Activated naive CD4-positive, alpha-beta T cell treated with anti-CD3 and anti-CD28 coated beads, Interleukin-2, amount 50 U/mL, for 72 hours (primary cell): ENCODE results near the gene TMPRSS13. TPM values are rescaled to one million over a fixed set of nuclear protein-coding genes. Genes with fewer than 3 reads are reported as not detected.
A peak's percentile ranks its signal among the peaks of the same experiment; 100 is the strongest.
"Not testable (repeated sequence)": the region's sequence is repeated elsewhere in the genome, so short reads cannot be mapped to it uniquely, and the experiment has no call there.

ENCODE experiments used
- ATAC-seq, 2 donors: fragments of 150-1000 bp; cut with Tn5 transposase; 2 replicates each; pipeline ENCODE4 v1.10.0; 2021; ENCODE audit warnings: mild to moderate bottlenecking in 2 of 2, moderate library complexity in 2 of 2
- DNase-seq, 2 donors: peaks; one replicate each; pipeline ENCODE4 v3.0.0; 2021 to 2022; ENCODE audit warnings: low spot score in 2 of 2
- H3K27ac Mint-ChIP-seq, 2 donors: one replicate each; pipeline ENCODE4 v1.8.0; 2022; ENCODE audit warnings: mild to moderate bottlenecking in 2 of 2, mixed read lengths in 2 of 2
- H3K36me3 Mint-ChIP-seq, 2 donors: one replicate each; pipeline ENCODE4 v1.8.0; 2022; ENCODE audit warnings: mixed read lengths in 2 of 2
- H3K9me3 Mint-ChIP-seq, 2 donors: one replicate each; pipeline ENCODE4 v1.8.0; 2022; ENCODE audit warnings: mixed read lengths in 2 of 2
- total RNA-seq, 2 donors: library from RNA; stranded (reverse); gene quantifications; one replicate each; pipeline ENCODE4 v1.2.3, GENCODE V29; 2022

The TMPRSS13 gene
- total RNA-seq, 2 donors from 2014 or later, result 0.39 to 1.8 TPM

DNA sequence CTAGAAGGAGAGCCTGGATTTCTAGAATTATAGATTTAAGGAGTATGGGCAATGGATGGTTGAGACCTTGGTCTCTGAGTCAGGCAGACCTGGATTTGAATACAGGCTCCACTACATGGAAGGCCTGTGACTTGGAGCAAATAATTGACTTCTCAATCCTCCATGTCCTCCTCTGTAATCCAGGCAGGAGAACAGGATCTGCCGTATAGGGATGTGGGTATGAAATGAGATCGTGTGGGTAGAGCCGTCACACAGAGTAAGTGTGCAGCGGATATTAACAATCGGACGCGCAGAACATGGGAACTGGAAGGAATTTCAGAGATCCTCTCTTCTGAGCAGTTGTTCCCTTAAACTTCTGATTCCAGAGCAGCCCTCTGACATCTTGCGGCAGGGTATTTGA, 11.5 kb upstream of the TMPRSS13 start:
- no peak for DNase-seq
- no peak for ATAC-seq
- Mint-ChIP-seq H3K27ac (no peak overlapping the region), H3K36me3 (peaks cover 0 to 4% of the 10 kb centered on the region in 2 donors), H3K9me3 (no peaks in the 10 kb centered on the region)

DNA sequence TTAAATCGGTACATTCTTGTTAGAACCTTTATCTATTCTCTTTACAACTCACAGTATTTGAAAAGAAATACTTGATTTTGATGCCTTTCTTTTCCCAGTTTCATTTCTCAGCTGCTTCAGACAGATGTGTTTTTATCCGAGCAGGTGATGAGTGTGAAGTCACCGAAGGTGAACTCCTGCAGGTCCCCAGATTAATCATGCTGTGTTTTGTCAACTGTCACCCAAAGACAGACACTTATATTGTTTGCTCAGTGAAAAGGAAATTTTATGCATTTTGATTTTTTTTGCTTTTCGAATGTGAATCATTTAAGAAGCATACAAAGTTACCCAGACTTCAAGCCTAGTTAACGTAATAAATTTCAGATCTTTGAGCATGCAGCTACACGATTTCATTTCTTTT, 7.8 kb upstream of the TMPRSS13 start:
- Mint-ChIP-seq H3K27ac (no peak overlapping the region), H3K9me3 (no peaks in the 10 kb centered on the region), H3K36me3 (no peaks in the 10 kb centered on the region)
- DNase-seq (no peak), ATAC-seq (peak in 1 of 2 donors; percentile 69)

DNA sequence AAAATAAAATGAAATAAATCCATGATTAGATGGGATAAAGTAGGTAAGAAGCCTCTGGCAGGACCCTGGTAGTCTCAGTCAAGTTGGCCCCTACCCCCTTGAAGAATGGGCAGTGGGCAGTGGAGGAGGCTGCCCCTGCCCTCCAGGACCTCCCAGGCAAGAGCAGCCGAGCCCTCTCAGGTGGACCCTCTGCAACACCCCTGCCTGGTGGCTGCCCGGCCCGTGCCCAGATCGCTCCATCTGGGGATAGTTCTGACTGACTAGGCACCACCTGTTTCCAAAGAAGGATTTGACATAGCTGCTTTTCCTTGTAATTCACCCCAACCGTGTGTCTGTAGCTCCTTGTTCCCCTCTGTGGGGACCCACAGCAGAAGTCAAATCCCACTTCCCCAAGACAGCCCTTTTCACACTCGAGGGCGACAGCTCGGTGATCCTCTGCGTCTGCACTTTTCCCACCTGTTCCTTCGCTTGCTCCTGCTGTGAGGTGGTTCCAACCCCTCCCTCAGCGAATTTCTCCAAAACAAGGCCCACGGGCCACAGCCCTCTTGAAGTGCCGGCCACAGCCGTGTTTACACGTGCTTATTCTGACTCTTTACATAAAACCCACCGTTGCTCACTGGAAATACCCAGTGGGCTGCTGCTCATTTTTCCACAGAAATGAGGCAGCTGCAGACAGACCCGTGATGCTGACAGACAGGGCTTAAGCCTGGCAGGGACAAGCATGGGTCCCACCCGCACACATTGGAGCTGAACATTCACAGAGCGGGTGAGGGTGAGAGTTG, 5.5 kb upstream of the TMPRSS13 start:
- Mint-ChIP-seq H3K36me3 (no peaks in the 10 kb centered on the region), H3K9me3 (no peaks in the 10 kb centered on the region), H3K27ac (no peak overlapping the region)
- DNase-seq (peak in 1 of 2 donors; percentile 48), ATAC-seq (no peak)

DNA sequence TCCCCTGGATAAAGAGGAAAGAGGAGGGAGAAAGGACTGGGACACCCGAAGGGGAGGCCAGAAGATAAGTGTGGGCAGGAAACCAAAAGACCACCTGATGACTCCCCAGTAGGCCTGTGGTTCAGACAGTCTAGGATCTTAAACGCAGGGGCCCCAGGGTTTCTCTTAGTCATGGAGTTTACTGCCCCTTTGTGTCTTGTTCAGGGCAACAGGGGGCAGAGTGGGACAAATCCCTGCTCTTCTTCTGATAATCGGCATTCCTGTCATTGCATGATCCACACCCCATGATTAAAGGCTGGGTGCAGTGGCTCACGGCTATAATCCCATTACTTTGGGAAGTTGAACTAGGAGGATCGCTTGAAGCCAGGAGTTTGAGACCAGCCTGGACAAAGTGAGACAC, 4.7 kb upstream of the TMPRSS13 start:
- DNase-seq, result no peak
- Mint-ChIP-seq H3K27ac (peak overlapping the region in 1 of 2 donors; percentile 87), H3K36me3 (no peaks in the 10 kb centered on the region), H3K9me3 (no peaks in the 10 kb centered on the region)
- no peak for ATAC-seq

DNA sequence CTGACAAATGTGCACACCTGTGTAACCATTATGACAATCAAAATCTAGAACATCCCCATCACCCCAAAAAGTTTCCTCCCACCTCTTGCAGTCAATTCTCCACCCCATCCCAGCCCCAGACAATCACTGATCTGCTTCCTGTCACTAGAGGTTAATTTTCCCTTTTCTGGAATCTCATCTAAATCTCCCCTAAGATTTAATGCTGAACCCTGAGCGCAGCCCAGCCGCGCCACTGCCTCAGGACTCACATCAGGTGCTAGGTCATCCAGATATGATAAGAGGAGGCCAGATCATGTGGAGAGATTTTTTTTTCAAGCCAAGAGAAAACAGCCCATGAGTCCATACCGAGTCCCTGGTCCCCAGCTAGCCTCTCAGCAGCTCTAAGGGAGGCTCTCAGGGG, 4.3 kb upstream of the TMPRSS13 start:
- ATAC-seq, result no peak
- Mint-ChIP-seq H3K9me3 (no peaks in the 10 kb centered on the region), H3K36me3 (no peaks in the 10 kb centered on the region), H3K27ac (peak overlapping the region in 1 of 2 donors; percentile 87)
- peak in 1 of 2 donors; percentile 9 for DNase-seq

DNA sequence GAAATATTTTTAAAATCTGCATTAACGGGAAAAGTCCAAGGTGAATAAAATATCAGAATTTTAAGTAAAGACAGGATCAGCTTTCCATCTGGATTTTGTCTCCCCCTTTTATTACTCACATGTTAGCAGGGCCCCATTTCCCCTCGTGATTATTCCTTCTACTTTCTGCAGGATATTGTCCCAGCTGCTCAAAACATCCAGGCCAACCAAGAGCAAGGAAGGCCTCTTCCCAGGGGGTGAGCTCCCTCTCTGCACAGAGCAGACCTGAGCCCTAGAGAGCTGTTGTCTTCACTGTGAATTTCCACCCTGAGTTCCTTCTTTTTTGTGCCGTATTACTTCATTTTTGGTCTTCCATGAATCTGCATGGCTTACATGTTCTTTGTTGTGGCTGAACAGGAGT, 3.7 kb upstream of the TMPRSS13 start:
- Mint-ChIP-seq H3K36me3 (no peaks in the 10 kb centered on the region), H3K9me3 (no peaks in the 10 kb centered on the region), H3K27ac (peak overlapping the region in 1 of 2 donors; percentile 87)
- DNase-seq (peak in 1 of 2 donors; percentile 18), ATAC-seq (no peak)

DNA sequence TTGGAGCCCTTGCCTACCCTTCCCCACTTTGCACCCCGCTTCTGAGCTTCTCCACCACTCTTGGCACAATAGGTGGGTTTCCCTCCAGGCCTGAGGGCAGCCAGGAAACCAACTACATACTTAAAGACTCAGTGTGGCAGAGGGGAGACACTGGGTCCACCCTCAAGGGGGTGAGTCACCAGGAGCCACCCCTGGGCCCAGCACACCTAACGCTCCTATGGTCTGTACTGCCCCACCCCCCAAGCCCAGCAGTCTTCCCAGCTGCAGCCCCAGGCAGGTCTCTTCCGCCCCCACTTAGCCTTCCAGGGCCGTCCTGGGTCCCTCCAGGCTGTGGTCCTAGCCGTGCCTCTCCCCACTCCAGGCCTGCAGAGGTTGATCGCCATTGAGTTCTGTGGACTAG, 3.2 kb upstream of the TMPRSS13 start:
- H3K27ac Mint-ChIP-seq, result peak overlapping the region; percentile 87 to 89
- peak; percentile 31 to 34 for ATAC-seq
- H3K36me3 Mint-ChIP-seq, result no peaks in the 10 kb centered on the region
- peak in 1 of 2 donors; percentile 51 for DNase-seq
- H3K9me3 Mint-ChIP-seq, result no peaks in the 10 kb centered on the region

DNA sequence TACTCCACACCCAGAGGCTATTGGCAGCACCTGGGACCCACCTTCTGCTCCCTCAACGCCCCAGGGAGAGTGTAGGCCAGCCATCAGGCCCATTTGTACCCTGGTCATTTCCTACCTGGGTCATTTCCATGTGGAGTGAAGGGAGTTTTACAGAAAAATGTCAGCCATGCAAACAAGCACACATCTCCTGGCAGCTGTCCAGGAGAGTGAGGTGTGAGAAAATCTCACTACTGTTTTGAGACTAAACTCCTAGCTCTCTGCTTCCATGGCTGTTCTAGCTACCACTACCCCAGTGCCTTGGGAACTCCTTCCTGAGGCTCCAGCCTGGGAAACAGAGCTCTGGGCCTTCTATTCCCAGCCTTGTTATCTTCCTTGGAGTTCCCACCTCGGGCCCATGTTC, 2.8 kb upstream of the TMPRSS13 start:
- ATAC-seq, result peak; percentile 70 to 77
- Mint-ChIP-seq H3K27ac (peak overlapping the region; percentile 87 to 89), H3K9me3 (no peaks in the 10 kb centered on the region), H3K36me3 (no peaks in the 10 kb centered on the region)
- peak; percentile 64 to 74 for DNase-seq

DNA sequence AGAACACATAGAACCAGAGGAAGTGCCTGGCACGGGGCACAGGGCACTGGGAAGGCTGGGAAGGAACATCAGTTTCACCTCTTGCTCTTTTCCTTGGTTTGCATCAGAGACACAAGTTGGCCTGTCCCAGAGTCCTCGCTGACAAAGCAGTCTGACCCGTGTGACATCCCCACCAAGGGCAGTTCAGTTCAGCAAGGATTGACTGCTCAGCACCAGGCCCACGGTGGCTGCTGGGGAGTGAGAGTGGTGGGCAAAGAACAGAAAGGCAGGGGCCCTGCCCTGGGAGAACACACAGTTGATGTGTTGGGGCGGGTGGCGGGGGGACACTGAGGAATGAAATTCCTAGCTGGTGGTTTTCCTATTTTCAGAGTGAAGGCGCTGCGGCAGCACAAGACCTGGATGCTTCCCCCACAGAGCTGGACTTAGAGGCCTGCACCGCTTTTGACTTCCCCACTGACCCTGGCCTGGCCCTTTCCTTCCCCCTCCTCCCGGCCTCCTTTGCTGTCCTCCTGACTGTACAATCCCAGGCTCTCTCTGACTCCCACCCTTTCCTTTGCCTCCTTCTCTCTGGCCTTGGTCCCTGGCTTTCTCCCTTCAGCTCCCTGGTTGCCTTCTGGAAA, 2.2 kb upstream of the TMPRSS13 start:
- Mint-ChIP-seq H3K9me3 (no peaks in the 10 kb centered on the region), H3K27ac (peak overlapping the region; percentile 87 to 89), H3K36me3 (no peaks in the 10 kb centered on the region)
- DNase-seq, result peak in 1 of 2 donors; percentile 39
- no peak for ATAC-seq

DNA sequence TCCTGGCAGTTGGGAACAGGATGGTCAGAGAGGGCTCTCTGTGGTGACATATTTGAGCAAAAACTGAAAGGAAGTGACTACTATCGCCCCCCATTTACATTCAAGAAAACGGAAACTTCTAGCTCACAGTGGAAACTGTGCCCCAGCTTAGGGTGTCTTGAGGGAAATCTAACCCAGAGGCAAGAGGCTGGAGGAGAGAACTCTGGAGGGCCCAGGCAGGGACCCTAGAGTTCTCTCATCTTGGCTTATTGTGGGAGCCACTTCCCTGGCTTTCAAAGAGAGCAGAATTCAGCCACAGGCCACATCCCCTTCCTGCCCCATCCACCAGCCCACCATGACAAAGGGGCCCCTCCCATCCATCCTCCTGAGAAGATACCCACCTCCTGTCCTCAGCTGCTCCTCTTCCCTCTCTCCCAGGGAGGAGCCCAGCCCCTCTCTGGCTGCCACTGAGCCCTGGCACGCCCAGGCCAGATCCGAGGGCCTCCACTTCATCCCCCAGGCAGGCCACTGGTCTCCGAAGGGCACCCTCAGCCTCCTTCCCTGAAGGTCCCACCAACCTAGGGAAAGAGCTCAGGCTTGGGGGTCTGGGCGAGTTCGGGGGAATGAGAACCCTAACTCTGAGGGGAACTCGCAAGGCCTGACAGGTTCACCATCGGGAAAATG, 1.6 kb upstream of the TMPRSS13 start:
- peak overlapping the region; percentile 75 to 87 for H3K27ac Mint-ChIP-seq
- DNase-seq (peak in 1 of 2 donors; percentile 55), ATAC-seq (peak; percentile 64 to 69)
- no peaks in the 10 kb centered on the region for H3K9me3 Mint-ChIP-seq
- no peaks in the 10 kb centered on the region for H3K36me3 Mint-ChIP-seq

DNA sequence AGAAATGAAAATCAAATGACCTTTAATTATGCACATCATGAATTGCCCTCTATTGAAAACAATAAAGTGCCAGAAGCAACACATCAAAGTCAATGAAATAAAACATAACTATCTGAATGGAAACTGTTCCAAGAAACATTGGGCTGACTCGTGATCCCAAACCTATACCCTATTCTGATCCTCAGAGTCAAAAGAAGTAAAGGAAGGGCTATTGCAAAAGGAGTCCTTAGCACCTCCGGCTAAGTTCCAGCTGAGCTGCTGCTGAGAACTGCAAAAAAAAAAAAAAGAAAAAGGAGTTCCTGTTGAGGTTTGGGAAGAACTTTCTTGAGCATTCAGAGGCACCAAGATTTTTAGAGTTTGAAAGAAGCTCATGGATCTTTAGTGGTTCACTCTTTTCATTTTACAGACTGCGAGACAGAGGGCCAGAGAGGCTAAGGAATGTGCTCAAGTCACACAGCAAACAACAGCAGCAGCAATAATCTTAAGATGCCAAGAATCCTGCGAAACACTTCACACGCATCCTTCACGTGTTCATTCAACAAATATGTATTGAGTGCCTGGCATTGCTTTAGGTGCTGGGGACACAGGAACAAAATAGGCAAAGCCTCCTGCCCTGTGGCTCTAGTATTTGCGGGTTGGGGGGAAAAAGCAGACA, 841 bp upstream of the TMPRSS13 start:
- no peak for ATAC-seq
- no peak for DNase-seq
- Mint-ChIP-seq H3K9me3 (no peaks in the 10 kb centered on the region), H3K36me3 (no peaks in the 10 kb centered on the region), H3K27ac (peak overlapping the region; percentile 75 to 87)

DNA sequence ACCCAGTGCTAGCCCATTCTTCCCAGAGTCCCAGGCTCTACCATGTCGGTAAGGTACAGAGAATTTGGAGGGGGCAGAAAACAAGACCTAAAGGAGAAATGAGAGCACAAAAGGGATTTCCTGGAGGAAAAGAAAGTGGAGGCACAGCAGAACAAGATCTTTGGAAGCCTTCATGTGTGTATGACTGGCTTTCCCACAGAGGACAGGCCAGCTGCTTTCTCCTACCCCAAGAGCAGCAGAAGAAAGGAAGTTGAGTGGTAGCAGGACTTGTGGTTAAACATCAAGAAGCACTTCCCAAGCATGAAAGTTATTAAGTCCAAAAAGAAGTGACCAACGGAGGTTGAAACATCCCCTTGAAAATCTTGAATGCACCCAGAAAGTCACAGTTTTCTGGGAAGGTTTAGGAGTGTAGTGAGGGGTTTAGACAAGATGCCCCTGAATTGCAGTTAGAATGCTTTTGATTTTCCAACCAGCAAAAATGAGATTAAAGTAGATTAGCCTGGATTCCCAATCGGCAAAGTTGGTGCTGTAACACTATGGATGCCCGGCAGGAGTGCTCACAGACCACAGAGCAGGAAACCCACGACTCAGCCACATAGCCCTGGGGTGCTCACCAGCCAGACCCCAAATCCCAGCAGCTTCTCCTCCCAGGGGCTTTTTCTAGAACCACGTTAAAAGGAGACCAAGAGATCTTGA, 608 bp downstream of the TMPRSS13 start:
- no peak for ATAC-seq
- Mint-ChIP-seq H3K36me3 (no peaks in the 10 kb centered on the region), H3K27ac (peak overlapping the region in 1 of 2 donors; percentile 14), H3K9me3 (no peaks in the 10 kb centered on the region)
- no peak for DNase-seq

DNA sequence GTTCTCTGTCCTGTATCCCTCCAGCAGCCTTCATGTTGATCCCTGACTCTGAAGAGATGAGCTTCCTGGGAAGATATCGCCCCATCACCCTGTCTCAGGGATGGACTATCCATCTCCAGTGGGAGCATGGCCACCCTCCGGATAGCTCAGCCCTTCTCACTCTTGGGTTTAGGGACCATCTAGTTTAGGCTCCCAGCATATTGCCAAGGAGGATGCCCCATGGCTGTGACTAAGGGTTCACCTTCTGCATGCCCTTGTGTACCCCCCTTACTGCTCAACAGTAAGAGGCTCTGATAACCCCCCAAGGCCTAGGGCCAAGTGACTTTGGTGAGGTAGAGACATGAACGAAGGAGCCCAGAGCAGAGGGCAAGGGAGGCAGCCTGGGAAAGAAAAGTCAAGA, 1.3 kb downstream of the TMPRSS13 start:
- peak overlapping the region in 1 of 2 donors; percentile 14 for H3K27ac Mint-ChIP-seq
- ATAC-seq, result no peak

DNA sequence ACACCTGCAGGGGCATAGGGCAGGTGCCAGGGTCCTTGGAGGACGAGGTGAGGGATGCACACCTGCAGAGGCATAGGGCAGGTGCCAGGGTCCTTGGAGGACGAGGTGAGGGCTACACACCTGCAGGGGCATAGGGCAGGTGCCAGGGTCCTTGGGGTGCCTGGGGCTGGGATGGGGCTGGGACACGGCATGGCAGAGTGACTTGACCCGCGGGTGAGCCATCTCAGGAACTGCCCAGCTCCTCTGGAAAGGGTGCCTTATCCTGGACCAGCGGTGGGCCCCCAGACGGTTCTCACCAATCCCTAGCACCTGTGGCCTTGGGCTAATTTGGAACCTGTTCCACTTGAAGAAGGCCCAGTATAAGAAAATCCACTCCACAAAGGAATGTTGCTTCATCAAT, 3.0 kb downstream of the TMPRSS13 start:
- not testable (repeated sequence) for DNase-seq, H3K27ac Mint-ChIP-seq, H3K36me3 Mint-ChIP-seq, H3K9me3 Mint-ChIP-seq, ATAC-seq

More for the DNA sequence above, 1.3 kb downstream of the TMPRSS13 start:
- H3K36me3 Mint-ChIP-seq, result no peaks in the 10 kb centered on the region
- no peaks in the 10 kb centered on the region for H3K9me3 Mint-ChIP-seq
- DNase-seq, result no peak

DNA sequence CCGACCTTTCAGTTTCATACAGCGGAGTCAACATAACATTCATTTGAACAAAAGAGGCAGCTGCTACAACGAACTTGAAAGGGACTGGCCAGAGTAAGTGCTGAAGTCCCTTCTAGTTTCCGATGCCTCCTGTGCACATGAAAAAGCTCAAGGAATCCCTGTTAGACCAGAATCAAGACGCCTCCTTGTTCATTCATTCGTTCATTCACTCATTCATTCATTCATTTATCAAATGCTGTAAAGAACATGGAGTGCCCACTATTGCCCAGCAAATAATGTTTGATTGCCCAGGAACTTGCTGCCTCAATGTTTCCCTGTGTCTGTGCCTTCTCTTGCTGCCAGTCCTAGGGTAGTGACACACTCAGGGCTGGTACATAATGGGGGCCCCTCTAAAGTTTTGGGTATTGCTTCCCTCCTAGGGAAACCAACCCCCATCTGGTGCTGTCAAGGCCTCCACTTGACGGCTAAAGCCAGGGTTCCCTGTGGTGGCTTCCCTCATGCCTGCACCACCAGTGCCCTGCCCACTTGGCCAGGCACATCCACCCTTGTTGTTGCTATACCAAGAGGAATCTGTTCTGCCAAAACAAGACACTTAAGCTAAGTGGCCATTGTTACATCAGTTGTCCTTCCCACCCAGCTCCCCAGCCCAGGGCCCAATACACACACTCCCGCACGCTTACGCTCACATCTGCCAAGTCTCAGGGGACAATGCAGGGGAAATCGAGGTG, 3.8 kb downstream of the TMPRSS13 start:
- DNase-seq (no peak), ATAC-seq (no peak)
- H3K27ac Mint-ChIP-seq, result no peak overlapping the region
- no peaks in the 10 kb centered on the region for H3K9me3 Mint-ChIP-seq
- H3K36me3 Mint-ChIP-seq, result no peaks in the 10 kb centered on the region

DNA sequence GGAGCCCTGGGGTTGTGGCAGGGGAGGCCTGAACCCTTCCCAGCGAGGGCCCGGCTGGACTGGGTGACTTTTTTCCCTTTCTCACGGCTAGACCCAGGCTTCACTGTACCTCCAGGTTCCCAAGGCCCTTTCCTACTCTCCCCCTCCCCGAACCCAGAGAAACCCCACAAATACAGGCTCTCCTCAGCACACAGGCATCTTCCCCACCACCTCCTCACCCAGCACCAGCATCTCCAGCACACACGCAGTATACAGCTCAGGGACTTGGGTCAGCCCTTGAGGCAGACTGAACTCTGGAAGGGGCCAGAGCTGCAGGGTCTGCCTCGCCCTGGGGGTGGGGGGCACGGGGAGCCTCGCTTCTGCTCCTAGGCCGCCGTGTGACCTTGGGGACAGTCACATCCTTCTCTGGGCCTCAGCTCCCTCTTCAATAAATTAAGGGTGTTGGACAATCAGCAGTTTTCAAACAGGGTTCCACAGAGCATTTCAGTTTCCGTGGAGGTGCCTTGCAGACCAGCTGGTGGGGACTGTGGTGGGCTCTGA, 4.5 kb downstream of the TMPRSS13 start:
- Mint-ChIP-seq H3K36me3 (no peaks in the 10 kb centered on the region), H3K27ac (no peak overlapping the region), H3K9me3 (no peaks in the 10 kb centered on the region)
- DNase-seq (no peak), ATAC-seq (no peak)
